Measurements from ENCODE around the gene EXOSC10.
"Not testable (repeated sequence)": the region's sequence is repeated elsewhere in the genome, so short reads cannot be mapped to it uniquely, and the experiment has no call there.

The EXOSC10 gene

DNA sequence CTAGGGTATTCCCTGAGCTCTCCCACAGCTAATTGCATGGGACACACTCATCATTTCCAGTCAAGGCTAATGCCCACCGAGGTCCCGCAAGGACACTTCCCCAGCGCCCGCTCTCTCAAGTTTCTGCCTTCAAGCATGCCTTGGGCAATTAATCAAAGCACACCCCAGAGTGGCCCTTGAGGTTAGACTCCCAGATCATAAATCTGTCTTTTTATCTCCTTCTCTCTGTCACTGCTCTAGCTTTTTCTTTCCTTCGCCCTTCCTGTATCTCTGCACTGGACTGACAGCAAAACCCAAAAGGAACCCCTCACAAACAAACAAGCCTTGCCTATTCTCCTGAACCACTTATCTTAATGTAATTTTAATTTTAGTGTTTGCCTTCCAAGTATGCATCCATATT is 7.9 kb upstream of the EXOSC10 start:
- no peak for DNase-seq

DNA sequence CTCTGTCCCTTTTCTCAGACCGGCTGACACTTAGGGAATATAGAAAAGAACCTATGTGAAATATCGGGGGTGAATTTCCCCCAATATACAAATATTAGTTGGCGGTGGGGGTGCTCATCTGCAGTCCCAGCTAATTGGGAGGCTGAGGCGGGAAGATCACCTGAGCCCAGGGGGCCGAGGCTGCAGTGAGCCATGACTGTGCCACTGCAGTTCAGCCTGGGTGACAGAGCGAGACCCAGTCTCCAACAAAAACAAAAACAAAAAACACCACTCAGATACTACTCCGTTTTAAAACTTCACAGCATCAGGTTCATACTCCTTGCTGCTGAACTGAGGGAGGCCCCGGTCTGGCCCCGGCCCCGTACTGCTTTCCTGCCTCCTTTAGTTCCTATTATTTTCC is 5.9 kb upstream of the EXOSC10 start:
- DNase-seq: no peak

DNA sequence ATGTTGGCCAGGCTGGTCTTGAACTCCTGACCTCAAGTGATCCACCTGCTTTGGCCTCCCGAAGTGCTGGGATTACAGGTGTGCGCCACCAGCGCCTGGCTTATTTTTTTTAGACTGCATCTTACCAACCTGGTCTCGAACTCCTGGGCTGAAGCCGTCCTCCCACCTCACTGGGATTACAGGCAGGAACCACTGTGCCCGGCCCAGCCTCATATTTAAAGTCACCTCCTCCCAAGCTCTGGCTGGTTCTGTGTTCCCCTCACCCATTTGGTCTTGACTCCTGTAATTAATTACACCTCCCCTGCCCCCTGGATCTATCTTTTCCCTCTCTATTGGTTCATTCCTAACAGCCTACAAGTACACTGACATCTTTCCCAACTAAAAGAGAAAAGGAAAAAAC is 1.7 kb upstream of the EXOSC10 start:
- DNase-seq: no peak

DNA sequence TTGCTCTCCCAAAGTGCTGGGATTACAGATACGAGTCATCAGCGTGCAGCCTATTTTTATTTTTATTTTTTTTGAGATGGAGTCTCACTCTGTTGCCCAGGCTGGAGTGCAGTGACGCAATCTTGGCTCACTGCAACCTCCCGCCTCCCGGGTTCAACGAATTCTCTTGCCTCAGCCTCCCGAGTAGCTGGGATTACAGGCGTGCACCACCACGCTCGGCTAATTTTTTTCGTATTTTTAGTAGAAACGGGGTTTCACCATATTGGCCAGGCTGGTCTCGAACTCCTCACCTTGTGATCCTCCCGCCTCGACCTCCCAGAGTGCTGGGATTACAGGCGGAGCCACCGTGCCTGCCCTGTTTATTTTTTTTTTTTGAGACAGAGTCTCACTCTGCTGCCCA is 1.1 kb upstream of the EXOSC10 start:
- not testable (repeated sequence) for DNase-seq

DNA sequence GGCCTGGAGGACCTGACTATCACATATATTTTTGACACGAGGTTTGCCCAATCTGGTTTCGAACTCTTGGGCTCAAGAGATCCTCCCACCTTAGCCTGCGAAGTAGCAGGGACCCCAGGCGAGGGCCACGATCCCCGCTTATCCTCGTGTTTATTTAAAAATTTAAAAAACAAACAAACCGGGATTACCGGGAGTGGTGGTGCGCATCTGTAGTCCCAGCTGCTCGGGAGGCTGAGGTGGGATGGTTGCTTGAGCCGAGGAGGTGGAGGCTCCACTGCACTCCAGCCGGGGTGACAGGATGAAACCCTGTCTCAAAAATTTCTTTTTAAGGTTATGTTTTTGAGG is 452 bp upstream of the EXOSC10 start:
- no peak for DNase-seq

DNA sequence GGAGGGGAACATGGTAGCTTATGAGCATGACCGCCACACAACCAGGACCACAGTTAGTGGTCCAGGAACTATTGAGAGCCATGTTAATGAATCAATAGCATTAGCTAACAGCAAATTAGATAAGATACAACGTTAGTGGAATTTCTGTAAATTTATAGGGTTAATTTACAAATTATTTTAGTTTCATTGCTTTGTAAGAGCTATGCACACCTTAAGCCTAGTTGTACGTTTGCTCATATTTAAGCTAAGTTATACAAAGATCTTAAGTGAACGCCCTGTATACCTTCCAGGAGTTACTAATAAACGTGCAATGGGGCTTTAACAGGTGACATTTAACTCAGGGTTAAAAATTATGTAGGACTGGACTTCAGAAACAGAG is 749 bp downstream of the EXOSC10 start:
- DNase-seq: no peak

DNA sequence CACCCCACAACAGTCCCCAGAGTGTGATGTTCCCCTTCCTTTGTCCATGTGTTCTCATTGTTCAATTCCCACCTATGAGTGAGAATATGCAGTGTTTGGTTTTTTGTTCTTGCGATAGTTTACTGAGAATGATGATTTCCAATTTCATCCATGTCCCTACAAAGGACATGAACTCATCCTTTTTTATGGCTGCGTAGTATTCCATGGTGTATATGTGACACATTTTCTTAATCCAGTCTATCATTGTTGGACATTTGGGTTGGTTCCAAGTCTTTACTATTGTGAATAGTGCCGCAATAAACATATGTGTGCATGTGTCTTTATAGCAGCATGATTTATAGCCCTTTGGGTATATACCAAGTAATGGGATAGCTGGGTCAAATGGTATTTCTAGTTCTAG is 15.9 kb downstream of the EXOSC10 start:
- not testable (repeated sequence) for DNase-seq

DNA sequence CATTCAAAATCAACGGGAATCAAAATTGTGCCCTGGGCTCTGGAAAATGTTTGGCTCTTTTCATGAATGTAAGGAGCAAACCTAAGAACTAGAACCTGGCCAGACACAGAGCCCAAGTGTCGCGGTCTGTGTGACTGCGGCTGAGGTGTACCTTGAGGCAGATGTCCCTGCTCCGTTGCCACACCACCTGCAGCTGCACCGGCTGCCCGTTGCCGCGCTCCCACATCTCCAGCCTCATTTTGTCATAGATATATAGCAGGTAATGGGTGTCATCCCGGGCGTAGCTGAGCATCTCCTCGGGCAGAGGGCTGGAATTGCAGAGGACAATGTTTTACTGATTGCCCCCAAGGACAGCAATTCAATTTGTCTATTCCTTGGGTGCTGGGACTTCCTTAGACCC is 18.7 kb downstream of the EXOSC10 start:
- DNase-seq: no peak

DNA sequence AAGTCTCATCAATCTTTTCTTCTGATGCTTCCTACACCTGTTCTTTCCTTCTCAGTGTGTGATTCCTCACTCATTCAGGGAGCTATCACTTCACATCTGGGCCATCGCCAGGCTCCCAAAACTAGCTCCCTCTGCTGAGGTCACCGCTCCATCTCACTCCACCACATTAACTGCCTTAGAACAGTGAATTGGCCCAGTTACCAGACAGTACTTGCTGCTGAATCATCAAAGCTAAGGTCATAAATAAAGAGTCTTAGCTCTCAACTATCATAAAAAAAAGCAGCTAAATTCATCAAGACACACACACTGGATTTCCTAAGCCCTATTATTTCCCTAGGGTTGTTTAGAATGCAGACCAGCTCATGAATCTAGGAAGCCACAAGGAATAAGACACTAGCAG is 21.0 kb downstream of the EXOSC10 start:
- no peak for DNase-seq

DNA sequence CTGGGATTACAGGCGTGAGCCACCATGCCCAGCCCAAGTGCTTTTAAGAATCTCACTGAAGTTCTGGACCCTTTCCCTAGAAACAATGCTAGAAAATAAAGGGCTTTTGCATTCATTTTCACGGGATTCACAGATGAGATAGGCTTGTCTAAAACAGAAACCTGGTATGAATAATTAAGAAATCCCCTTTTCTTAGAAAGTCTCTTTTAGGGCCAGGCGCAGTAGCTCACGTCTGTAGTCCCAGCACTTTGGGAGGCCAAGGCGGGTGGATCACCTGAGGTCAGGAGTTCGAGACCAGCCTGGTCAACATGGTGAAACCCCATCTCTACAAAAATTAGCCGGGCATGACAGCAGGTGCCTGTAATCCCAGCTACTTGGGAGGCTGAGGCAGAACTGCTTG is 26.3 kb downstream of the EXOSC10 start:
- not testable (repeated sequence) for DNase-seq

DNA sequence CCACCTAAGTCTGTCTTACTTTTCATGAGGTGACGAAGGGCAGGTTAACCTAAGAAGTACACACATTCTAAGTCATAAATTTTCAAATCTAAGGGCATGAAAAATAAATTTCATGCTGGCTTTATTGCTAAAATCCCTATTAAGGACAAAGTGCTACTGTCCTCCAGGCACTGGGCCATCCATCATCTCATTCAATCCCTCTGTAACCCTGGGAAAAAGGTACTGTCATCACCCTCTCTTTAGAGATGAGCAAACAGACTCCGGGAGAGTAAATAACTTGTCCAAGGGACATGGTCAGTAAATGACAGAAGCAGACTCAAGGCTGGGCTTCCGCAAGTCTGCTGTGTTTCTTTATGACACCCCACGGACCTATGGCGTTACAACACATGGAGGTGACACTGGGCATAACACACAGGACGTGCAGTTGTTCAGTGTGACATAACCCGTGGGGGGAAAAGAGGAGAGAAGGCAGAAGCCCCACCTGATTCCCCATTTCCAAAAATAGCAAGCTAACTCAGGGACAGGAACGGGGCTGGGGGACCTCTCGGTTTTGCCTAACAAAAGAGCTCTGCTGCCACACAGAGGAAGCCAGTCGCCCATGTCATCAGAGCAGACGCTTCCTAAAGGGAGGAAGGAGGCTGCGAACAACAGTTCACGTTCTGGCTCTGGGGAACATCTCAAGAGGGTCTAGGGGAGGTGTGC is 27.3 kb downstream of the EXOSC10 start:
- DNase-seq: no peak

DNA sequence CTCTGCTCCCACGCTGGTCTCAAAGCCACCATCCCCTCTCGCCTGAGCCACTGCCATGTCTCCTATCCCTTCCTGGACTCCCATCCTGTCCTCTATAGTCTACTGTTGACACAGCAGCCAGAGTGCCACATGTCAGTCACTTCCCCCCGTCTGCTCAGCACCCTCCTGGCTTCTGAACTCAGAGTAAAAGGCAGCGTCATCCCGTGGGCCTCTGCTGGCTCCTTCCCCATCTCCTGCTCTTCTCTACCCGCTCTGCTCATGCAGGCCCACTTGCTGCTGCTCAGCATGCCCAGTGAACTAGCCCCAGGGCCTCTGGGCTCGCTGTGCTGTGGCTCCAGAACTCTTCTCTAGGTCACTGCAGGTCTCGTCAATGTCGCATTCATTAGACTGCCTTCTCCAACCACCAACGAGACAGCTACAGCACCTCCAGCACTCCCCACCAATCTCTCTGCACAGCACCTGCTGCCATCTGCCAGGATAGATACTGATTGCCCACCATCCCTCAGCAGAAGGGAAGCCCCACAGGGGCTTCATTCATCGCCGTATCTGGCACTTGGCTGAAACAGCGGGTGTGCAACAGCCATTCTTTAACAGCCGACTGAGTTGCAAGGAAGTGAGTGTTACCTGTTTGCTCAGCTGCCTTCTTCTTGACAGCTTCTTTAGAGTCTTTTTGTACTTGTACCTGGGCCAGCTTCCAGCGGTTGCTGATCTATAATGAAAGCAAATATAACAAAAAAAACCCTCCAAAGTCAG is 28.0 kb downstream of the EXOSC10 start:
- DNase-seq: no peak

DNA sequence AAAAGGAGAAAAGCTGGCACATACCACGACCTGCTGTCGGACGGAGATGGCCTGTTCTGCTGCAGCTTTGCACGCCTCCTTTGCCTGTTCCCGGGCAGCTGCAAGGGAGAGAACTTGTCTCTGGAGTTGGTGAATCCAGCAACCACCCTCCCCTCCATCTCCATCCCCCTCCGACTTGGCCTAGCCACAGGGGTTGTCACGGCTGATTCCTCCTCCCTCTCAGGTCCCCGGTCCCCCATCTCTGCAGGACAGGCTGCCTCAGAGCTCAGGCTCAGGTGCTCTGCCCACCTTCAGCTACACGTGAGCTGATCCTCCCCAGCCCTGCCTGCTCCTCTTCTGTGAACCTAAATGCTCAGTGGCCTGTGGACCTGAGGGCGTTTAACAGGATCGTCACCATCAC is 28.8 kb downstream of the EXOSC10 start:
- DNase-seq: no peak

DNA sequence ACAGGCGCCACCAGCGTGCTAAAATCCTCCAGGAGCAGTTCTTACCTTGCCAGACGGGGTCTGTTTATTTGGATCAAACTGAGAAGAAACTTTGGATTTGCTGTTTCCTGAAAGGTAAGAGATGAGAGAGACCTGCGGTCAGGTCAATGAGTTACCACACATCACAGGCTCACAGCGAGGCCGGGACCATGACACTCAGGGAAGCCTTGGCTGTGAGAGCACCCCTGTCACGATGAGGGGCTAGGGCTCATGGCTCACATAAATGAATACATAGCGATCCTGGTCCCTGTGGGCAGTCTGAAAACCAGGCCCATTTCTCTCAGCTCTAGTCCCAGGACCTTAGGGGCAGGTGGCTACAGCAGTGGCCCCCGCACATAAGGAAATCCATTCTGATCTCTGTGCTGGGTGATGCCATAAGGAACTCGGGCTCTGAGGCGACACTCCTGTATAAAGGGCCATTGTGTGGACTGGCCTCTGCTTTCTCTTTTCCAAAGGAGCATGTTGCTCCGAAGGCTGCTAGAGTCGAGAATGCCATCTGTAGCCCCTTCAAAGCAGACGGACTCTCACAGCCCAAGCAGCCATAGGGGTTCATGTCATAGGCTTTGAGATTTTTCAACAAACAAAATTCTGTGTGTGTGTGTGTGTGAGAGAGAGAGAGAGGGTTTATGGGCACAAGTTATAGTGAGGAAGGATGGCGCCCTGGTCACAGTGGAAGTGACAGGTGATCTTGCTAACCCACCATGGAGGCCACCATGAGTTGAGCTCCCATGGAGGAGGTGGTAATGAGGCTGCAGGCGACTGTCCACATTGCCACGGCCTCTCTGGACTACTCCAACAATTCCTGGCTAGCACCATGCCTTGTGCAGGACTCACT is 30.8 kb downstream of the EXOSC10 start:
- no peak for DNase-seq

DNA sequence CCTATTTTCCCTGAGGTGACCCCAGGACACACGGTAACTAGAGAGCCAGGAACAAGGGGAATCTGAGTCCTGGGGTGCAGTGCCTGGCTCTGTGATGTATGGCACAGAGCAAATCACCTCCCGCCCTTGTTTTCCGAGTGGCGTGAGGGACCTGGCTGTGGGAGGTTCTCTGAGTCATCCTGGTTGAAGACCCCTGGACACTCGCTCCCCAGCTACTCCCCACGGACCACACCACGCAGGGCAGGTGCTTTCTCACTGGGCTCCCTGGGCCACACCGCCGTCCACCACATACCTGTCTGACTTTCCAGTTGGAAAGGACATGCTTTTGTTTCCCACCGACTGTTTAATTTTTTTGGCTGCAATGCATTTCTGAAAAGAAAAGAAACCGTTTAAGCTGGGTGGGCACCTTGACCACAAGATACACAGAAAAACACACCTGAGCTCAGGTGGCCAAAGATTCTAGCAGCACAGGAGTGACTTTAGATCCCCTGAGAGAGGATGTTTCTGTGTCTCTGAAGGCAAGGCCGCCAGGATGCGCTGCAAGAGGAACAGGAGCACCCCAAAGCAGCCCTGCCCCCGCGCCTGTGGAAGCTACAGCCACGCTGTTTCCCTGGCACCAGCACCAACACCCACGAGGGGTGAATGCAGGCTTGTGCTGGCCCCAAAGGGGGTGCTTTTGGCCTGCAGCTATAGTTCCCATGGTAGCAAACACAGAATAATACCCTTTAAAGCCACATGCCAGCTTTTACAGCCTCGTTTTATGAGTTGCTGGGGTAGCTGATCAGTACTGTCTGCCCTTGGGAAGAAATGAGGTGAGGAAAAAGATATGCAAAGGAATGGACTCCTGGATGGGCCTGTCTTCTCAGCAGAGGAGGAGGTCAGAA is 31.7 kb downstream of the EXOSC10 start:
- no peak for DNase-seq

DNA sequence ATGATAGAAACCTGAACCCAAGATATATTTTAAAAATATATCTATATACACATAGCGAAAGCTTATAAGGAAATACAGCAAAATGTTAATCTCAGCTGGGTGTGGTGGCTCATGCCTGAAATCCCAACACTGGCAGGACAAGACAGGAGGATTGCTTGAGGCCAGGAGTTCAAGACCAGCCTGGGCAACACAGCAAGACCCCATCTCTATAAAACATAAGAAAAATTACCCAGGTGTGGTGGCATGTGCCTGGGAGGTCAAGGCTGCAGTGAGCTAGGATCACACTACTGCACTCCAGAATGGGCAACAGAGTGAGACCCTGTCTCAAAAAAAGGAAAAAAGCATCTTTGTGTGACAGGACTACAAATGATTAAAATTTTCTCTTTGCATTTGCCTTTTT is 33.9 kb downstream of the EXOSC10 start:
- DNase-seq: no peak

DNA sequence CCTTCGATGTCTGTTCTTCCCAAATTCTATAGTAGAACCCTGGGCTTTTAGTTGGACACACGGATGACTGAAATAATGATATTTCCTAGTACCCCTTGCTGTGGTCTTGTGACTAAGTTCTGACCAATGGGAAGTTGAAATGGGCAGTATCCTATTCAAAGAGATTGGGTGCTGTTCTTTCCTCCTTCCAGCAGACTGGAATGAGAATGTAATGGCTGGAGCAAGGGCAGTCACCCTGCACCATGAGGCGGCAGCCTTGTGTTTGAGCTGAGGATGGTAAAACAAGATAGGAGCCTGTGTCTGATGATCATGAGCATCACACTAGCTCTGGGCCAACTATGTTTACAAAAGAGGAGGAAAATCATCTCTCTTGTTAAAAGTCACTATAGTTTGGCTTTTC is 34.7 kb downstream of the EXOSC10 start:
- DNase-seq: no peak

DNA sequence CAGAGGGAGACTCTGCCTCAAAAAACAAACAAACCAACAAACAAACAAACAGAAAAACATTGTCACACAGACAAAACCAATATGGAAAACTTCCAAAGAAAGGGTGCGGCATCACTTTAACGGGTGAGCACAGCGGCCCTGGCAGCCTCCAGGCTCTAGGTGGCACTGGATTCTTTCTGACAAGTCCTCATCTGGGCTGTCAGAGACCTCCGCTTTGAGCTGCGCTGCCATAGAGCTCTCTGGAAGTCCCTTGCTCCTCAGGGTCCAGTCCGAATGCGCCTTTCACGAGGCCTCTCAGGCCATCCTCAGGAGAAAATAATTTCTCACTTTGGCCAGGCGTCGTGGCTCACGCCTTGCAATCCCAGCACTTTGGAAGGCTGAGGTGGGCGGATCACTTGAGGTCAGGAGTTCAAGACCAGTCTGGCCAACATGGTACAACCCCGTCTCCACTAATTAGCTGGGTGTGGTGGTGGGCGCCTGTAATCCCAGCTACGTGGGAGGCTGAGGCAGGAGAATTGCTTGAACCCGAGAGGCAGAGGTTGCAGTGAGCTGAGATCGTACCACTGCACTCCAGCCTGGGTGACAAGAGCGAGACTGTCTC is 35.6 kb downstream of the EXOSC10 start:
- DNase-seq: not testable (repeated sequence)

DNA sequence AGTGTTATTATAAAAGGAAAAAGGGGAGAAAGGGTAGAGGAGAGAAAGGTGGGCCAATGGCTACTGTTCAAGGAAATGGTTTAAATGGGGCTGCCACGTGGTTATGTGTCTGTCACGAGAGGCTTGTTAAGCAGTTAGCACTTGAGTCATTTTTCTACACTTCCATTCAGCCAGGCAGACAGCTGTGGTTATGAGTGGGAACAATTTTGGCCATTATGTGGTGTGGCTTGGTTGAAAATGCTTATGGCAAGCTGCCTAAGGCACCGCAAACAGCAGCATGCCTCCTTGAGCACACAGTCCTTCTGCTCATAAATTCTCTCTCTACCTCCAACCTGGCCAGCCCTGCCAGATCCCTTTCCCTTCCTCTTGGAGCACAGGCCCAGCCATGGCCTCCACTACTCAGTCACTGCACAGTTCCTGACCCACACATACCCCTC is 36.7 kb downstream of the EXOSC10 start:
- no peak for DNase-seq

DNA sequence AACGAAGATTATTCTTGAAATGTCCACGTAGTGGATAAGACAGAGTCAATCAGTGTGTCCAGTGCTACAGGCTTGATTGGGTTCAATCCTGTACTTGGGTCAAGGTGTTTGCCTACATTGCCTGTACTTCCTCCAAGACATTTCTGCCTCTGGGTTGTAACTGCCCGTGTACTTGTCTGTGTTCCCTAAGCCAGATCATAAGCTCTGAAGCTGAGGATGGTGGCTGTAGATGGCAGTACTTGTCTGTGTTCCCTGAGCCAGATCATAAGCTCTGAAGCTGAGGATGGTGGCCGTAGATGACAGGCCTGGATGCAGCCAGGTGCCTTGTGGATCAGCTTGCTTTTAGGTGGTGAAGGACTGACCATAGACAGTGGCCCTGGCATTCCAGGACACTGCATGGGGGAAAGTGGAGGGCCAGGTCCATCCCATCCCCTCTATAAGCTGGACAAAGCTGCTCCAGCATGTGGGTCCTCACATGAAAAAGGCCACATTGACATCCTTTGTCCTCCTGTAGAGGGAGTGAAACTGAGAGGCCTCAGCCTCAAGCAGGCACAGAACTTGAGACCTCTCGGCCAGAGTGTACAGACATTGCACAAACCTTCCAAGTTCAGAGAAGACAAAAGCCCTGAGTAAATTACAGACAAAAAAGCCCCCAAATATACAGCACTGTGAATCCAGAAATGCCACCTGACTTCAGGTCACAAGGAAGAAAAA is 37.9 kb downstream of the EXOSC10 start:
- DNase-seq: no peak

DNA sequence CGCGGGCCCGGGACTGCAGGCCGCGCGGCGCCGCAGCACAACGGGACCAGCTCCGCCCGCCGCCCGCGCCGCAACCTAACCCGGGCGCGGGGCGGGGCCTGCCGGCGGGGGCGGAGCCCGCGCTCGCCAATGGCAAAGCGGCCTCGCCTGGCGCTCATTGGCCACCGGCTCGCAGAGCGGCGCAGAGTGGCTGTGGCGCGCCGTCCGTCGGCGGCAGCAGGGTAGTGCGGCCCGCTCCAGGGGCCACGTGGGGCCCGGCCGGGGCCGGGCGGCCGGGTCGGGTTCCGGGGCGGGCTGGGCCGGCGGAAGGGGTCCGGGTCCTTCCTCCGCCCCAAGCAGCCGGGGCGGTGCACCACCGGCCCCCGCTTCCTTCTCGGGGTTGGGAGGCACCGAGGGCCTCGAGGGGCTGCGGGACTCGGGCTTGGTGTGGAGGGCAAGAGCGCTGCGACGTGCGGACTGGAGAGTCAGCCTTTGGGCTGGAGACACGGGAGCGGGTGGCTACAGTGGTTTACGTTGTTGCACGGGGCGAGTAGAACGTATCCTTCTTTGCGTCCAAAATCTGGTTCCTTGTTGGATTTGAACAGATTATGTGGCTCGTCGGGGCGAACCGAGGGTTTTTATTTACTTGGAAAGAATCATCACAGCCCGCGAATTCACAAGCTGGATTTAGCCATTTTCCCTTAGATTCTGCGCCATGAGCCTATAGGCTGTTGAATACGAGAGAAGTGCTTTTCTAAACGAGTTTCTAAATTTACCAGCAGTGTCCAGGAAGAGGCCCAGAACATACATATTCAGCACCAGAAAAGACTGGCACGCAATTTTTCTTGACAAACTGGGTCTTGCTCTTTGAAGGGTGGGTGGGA is 39.5 kb downstream of the EXOSC10 start, which contains the start of gene SRM:
SRM (minus strand) TSS at position 51 of the 863 bp plus-strand sequence. CDS start 75 bp downstream, outside the sequence.
- peak; percentile 89 for DNase-seq

All from CD4-positive, alpha-beta T cell treated with Interferon gamma for 1 hour (primary cell).